ENCODE results near the gene PSMD8. TPM values are rescaled to one million over a fixed set of nuclear protein-coding genes. Genes with fewer than 3 reads are reported as not detected.

The PSMD8 gene
- total and polyA plus RNA-seq, 10 donors, result 39.0 to 144 (median 81.9) TPM

DNA sequence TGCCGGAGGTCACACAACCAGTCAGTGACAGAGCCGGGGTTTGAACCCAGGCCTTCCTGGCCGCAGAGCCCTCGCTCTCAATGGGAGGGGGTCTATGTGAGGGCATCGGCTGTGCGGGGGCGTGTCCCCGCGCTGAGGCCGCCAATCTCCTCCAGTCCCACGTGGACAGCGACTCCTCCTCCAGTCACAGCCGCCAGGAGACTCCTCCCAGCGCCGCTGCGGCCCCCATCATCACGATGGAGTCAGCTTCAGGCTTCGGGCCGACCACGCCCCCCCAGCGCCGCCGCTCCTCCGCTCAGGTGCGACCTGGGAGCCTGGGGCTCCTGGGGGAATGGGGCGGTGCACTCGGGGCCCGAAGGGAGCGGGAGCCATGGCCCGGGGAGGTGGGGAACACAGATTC is 20.1 kb downstream of the PSMD8 start:
- Histone ChIP-seq H3K4me3 (peak overlapping the region in 2 of 8 donors; percentile 13 to 72), H3K36me3 (no peaks in the 10 kb centered on the region), H3K4me1 (peaks cover 0 to 26% (median 18%) of the 10 kb centered on the region in 6 donors), H3K9me3 (no peaks in the 10 kb centered on the region), H3K27ac (no peak overlapping the region), H3K27me3 (replicated peaks in 1 of 7) (peaks cover 0 to 90% (median 42%) of the 10 kb centered on the region in 7 donors)
- 4 to 15% (median 6%) methylated on average over 11 to 30 of the region's 30 CpGs for WGBS, 5 donors
- DNase-seq, result peak; percentile 83
- TF ChIP-seq POLR2A (IDR thresholded peaks at IDR 0.05) (no peak), POLR2AphosphoS5 (IDR thresholded peaks at IDR 0.05) (peak in 1 of 3 donors; percentile 20)
- TF ChIP-seq, protein P1, sequence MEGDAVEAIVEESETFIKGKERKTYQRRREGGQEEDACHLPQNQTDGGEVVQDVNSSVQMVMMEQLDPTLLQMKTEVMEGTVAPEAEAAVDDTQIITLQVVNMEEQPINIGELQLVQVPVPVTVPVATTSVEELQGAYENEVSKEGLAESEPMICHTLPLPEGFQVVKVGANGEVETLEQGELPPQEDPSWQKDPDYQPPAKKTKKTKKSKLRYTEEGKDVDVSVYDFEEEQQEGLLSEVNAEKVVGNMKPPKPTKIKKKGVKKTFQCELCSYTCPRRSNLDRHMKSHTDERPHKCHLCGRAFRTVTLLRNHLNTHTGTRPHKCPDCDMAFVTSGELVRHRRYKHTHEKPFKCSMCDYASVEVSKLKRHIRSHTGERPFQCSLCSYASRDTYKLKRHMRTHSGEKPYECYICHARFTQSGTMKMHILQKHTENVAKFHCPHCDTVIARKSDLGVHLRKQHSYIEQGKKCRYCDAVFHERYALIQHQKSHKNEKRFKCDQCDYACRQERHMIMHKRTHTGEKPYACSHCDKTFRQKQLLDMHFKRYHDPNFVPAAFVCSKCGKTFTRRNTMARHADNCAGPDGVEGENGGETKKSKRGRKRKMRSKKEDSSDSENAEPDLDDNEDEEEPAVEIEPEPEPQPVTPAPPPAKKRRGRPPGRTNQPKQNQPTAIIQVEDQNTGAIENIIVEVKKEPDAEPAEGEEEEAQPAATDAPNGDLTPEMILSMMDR (IDR thresholded peaks at IDR 0.05 in 8 of 11, conservative IDR thresholded peaks at IDR 0.05 in 3 of 11), result no peak
- intact Hi-C loops (cut with DNase I; ENCODE audit: low total_unique reads), result no loop called here

DNA sequence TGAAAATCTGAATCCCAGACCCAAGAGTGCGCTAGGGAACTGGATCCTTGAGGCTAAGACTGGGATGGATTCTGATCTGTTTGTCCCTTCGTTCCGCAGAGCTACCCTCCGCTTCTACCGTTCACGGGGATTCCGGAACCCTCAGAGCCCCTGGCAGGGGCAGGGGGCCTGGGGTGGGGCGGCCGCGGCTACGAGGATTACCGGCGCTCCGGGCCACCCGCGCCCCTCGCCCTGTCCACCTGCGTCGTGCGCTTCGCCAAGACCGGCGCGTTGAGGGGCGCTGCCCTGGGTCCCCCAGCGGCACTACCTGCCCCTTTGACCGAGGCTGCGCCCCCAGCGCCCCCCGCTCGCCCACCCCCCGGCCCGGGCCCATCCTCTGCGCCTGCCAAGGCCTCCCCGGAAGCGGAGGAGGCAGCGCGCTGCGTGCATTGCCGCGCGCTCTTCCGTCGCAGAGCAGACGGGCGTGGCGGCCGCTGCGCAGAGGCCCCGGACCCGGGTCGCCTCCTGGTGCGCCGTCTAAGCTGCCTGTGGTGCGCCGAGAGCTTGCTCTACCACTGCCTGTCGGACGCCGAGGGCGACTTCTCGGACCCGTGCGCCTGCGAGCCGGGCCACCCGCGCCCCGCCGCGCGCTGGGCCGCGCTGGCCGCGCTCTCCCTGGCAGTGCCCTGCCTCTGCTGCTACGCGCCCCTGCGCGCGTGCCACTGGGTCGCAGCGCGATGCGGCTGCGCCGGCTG is 21.2 kb downstream of the PSMD8 start:
- no peak for TF ChIP-seq POLR2A (IDR thresholded peaks at IDR 0.05)
- TF ChIP-seq POLR2AphosphoS5 (IDR thresholded peaks at IDR 0.05), result peak in 1 of 3 donors; percentile 54
- TF ChIP-seq, protein P1 (IDR thresholded peaks at IDR 0.05 in 8 of 11, conservative IDR thresholded peaks at IDR 0.05 in 3 of 11), result no peak
- no peaks in the 10 kb centered on the region for H3K36me3 ChIP-seq
- peak overlapping the region; percentile 7 to 72 (median 34) for H3K4me3 ChIP-seq

DNA sequence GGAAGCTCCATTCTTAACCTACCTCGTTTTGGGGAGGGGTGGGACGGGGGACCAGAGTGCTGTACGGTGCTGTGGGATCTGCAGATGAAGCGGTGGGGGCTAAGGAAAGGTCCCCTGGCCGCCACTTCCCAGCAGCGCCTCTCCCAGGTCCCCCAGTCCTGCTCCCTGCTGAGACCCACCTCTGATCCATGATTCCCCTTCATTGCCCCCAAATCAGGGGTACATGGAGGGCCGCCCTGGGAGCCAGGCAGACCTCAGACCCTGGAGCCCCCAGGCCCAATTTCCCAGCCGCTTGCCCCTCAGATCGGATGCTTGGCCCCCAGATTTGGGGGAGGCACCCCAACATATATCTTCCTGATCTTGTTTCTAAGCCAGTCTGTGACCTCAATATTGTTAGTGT is 24.7 kb downstream of the PSMD8 start:
- Histone ChIP-seq H3K9me3 (no peaks in the 10 kb centered on the region), H3K4me3 (no peak overlapping the region), H3K4me1 (peaks cover 7 to 36% (median 26%) of the 10 kb centered on the region in 6 donors), H3K27me3 (replicated peaks in 1 of 7) (peaks cover 0 to 69% (median 44%) of the 10 kb centered on the region in 7 donors), H3K27ac (no peak overlapping the region), H3K36me3 (no peaks in the 10 kb centered on the region)
- DNase-seq, result no peak
- 51 to 68% (median 61%) methylated on average over 8 to 9 of the region's 9 CpGs for WGBS, 5 donors
- intact Hi-C loops (cut with DNase I; ENCODE audit: low total_unique reads), result no loop called here
- TF ChIP-seq POLR2A (IDR thresholded peaks at IDR 0.05), result no peak
- TF ChIP-seq POLR2AphosphoS5 (IDR thresholded peaks at IDR 0.05), result no peak
- TF ChIP-seq, protein P1 (IDR thresholded peaks at IDR 0.05 in 8 of 11, conservative IDR thresholded peaks at IDR 0.05 in 3 of 11), result no peak

More for the DNA sequence above, 21.2 kb downstream of the PSMD8 start:
- Histone ChIP-seq H3K27me3 (replicated peaks in 1 of 7) (peaks cover 0 to 90% (median 44%) of the 10 kb centered on the region in 7 donors), H3K4me1 (peaks cover 0 to 22% (median 16%) of the 10 kb centered on the region in 6 donors), H3K27ac (peak overlapping the region in 4 of 8 donors; percentile 44 to 69 (median 56)), H3K9me3 (no peaks in the 10 kb centered on the region)
- WGBS, 5 donors, result 3 to 10% (median 6%) methylated on average over 2 to 86 of the region's 86 CpGs
- intact Hi-C loops (cut with DNase I; ENCODE audit: low total_unique reads), result no loop called here
- no peak for DNase-seq

DNA sequence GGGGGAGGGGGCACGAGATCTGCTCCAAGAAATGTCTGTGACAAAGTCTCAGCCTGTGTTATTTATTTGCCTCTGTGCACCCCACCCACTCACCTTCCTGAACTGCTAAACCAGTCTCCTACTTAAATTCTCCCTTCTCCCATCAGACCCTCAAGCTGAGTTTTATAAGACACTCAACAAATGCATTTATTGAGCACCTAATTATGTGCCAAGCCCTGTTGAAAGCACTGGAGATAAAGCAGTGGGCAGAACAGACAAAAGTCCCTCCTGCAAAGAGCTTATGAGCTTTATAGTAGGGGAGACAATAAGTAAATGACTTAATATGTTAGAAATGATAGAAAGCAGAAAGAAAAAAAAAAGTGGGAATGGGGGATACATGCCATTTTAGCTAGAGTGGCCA is 25.2 kb downstream of the PSMD8 start:
- WGBS, 5 donors, result 52 to 91% (median 73%) methylated on average over 1 of the region's 1 CpG

More for the DNA sequence above, 25.2 kb downstream of the PSMD8 start:
- H3K9me3 ChIP-seq, result no peaks in the 10 kb centered on the region
- intact Hi-C loops (cut with DNase I; ENCODE audit: low total_unique reads), result no loop called here
- no peak for TF ChIP-seq POLR2AphosphoS5 (IDR thresholded peaks at IDR 0.05)
- DNase-seq, result no peak
- no peaks in the 10 kb centered on the region for H3K36me3 ChIP-seq
- H3K4me1 ChIP-seq, result peaks cover 8 to 37% (median 28%) of the 10 kb centered on the region in 6 donors
- peaks cover 0 to 65% (median 43%) of the 10 kb centered on the region in 7 donors for H3K27me3 ChIP-seq (replicated peaks in 1 of 7)
- H3K27ac ChIP-seq, result no peak overlapping the region
- H3K4me3 ChIP-seq, result no peak overlapping the region

Measured in spleen (tissue), 11 donors.